NB4 (cell line): Measurements from ENCODE around the gene GPANK1.

Experiments used
- MYC ChIP-seq: IDR thresholded peaks from 2 replicates; pipeline ENCODE4 v1.6.1; 2011; ENCODE audit warnings: low read depth, low read length
- POLR2A ChIP-seq: IDR thresholded peaks from 2 replicates; pipeline ENCODE4 v1.6.1; 2011; ENCODE audit warnings: mild to moderate bottlenecking; ENCODE audit not compliant: insufficient read length; ENCODE audit errors: extremely low read depth

DNA sequence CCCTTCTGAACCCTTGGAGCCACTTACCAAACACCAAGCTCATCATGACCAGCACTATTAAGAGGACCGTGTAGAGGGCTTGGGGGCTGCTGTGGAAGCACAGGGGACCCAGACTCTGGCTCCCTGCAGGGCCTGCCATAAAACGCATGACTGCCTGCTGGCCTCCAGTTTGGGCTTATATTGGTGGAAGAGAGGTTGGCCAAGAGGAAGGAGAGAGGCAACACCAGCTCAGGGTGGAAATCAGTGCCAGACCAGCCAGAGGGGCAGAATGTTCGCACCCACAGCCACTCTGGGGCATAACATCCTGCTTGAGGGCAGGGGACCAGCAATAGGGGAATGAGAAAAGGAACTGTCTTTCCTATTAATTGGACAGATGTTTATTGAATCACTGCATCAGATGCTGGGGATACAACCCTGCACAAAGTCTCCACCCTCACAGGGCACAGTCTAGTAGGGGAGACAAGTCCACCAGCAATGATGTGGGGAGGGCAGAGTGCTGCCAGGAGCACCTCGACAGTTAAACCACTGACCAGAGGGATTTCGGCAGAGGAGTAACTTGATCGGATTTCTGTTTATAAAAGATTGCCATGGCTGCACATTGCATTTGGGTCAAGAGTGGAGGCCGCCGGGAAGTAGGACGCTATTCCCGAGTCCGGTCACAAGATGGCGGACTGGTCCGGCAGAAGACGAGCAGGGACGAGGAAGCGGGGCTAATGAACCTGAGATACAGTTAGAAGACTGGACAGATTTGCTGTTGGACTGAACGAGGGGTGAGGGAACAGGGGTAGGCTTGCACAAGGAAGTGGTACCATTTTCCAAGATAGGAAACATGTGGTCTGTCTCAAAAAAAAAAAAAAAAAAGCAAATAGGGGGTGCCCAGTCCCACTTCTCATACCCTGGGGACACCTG lies 15.7 kb upstream of the GPANK1 start, which contains the start of gene LY6G5C:
- TF ChIP-seq POLR2A = no peak
- no peak for TF ChIP-seq MYC
